B cell (primary cell): ENCODE data around the gene DHX30. TPM values are rescaled to one million over a fixed set of nuclear protein-coding genes. Genes with fewer than 3 reads are reported as not detected.

Experiments used
- ATAC-seq: fragments of 200-7000 bp; cut with Tn5 transposase; one replicate; pipeline ENCODE4 v1.10.0; 2021; ENCODE audit warnings: low read depth, mild to moderate bottlenecking, moderate number of reproducible peaks, moderate library complexity
- CTCF ChIA-PET: fragments of 350-600 bp; sonication (Branson Sonifier 250); formaldehyde crosslinking; loops from one replicate; lab custom pipeline; 2021; ENCODE audit warnings: antibody characterized with exemption, inconsistent platforms; lab: Charles Lee
- POLR2A ChIA-PET: fragments of 350-600 bp; sonication (Branson Sonifier 250); formaldehyde crosslinking; loops from one replicate; lab custom pipeline; 2021; ENCODE audit warnings: antibody characterized with exemption; lab: Charles Lee
- DNase-seq: peaks from one replicate; pipeline ENCODE4 v3.0.0; 2013
- H2AFZ ChIP-seq: 2 replicates; pipeline ENCODE4 v1.6.1; 2012; ENCODE audit warnings: mild to moderate bottlenecking, low read depth, low read length; ENCODE audit not compliant: insufficient read depth, poor library complexity, severe bottlenecking
- H3K27ac ChIP-seq, 2 donors: 1 replicate in 1 of 2; 2 replicates in 1 of 2; pipeline ENCODE4 v1.5.1; 2012 to 2013; ENCODE audit warnings: low read length in 2 of 2, mild to moderate bottlenecking in 2 of 2, moderate library complexity in 1 of 2
- H3K27me3 ChIP-seq, 4 experiments: fragments of 200-600 bp in 1 of 4; sonication (generic) in 1 of 4; replicated peaks in 1 of 4; 1 replicate in 2 of 4; 2 replicates in 2 of 4; pipeline versions ENCODE4 v1.6.1 to v1.7.0; 2013 to 2016; ENCODE audit warnings: low read length in 3 of 4, mild to moderate bottlenecking in 2 of 4, mixed read lengths in 1 of 4, moderate library complexity in 1 of 4; ENCODE audit not compliant: insufficient read depth in 4 of 4, control insufficient read depth in 3 of 4; ENCODE audit errors: control extremely low read depth in 1 of 4
- H3K36me3 ChIP-seq, 2 experiments: replicated peaks in 1 of 2; 1 replicate in 1 of 2; 2 replicates in 1 of 2; pipeline versions ENCODE4 v1.6.1 to v1.7.1; 2013; ENCODE audit warnings: low read length in 1 of 2; ENCODE audit not compliant: insufficient read depth in 2 of 2, control insufficient read depth in 1 of 2; ENCODE audit errors: control extremely low read depth in 1 of 2, extremely low read depth in 1 of 2
- H3K4me1 ChIP-seq, 2 donors: fragments of 200-600 bp in 1 of 2; sonication (generic) in 1 of 2; 1 replicate in 1 of 2; 2 replicates in 1 of 2; pipeline versions ENCODE4 v1.5.1 to v1.6.1; 2013 to 2017; ENCODE audit warnings: low read length in 2 of 2; ENCODE audit not compliant: control insufficient read depth in 2 of 2, insufficient read depth in 2 of 2
- H3K4me2 ChIP-seq: replicated peaks from 2 replicates; pipeline ENCODE3; 2012; ENCODE audit warnings: mild to moderate bottlenecking, low read depth, low read length; ENCODE audit not compliant: poor library complexity, severe bottlenecking
- H3K4me3 ChIP-seq, 5 experiments: fragments of 200-600 bp in 1 of 5; sonication (generic) in 1 of 5; 1 replicate in 3 of 5; 2 replicates in 2 of 5; pipeline versions ENCODE4 v1.5.1 to v1.7.0; 2011 to 2016; ENCODE audit warnings: low read length in 4 of 5, mild to moderate bottlenecking in 4 of 5, low read depth in 2 of 5, control low read depth in 1 of 5, moderate library complexity in 1 of 5; ENCODE audit not compliant: insufficient read depth in 1 of 5; ENCODE audit errors: control extremely low read depth in 1 of 5, extremely low read depth in 1 of 5
- H3K79me2 ChIP-seq: fragments of 200-600 bp; sonication (generic); one replicate; pipeline ENCODE4 v1.6.0; 2016; ENCODE audit warnings: low read length; ENCODE audit not compliant: control insufficient read depth, insufficient read depth
- H3K9ac ChIP-seq: fragments of 200-600 bp; sonication (generic); 2 replicates; pipeline ENCODE4 v1.6.1; 2017; ENCODE audit warnings: mild to moderate bottlenecking, low read length, moderate library complexity
- H3K9me3 ChIP-seq, 3 donors: one replicate each; pipeline versions ENCODE4 v1.6.1 to v1.7.1; 2013; ENCODE audit warnings: low read length in 2 of 3; ENCODE audit not compliant: control insufficient read depth in 2 of 3, insufficient read depth in 1 of 3; ENCODE audit errors: control extremely low read depth in 1 of 3
- H4K20me1 ChIP-seq: 2 replicates; pipeline ENCODE4 v1.6.0; 2012; ENCODE audit warnings: mild to moderate bottlenecking, low read length; ENCODE audit not compliant: insufficient read depth, control insufficient read depth, poor library complexity, severe bottlenecking
- H3K27ac Mint-ChIP-seq: one replicate; pipeline ENCODE4 v1.8.0; 2021; ENCODE audit warnings: mixed read lengths
- H3K27me3 Mint-ChIP-seq: one replicate; pipeline ENCODE4 v1.8.0; 2021; ENCODE audit warnings: mixed read lengths
- H3K4me1 Mint-ChIP-seq: one replicate; pipeline ENCODE4 v1.8.0; 2021; ENCODE audit warnings: mixed read lengths
- H3K4me3 Mint-ChIP-seq: one replicate; pipeline ENCODE4 v1.8.0; 2021; ENCODE audit warnings: mixed read lengths
- H3K9me3 Mint-ChIP-seq: one replicate; pipeline ENCODE4 v1.8.0; 2022; ENCODE audit warnings: mixed read lengths; ENCODE audit not compliant: insufficient read depth
- EZH2 ChIP-seq: IDR thresholded peaks from 2 replicates; pipeline ENCODE4 v1.6.1; 2012; ENCODE audit warnings: borderline replicate concordance, low read depth, mild to moderate bottlenecking, moderate library complexity, low read length; ENCODE audit not compliant: insufficient read depth, poor library complexity, severe bottlenecking
- WGBS: methylation state at CpG from one replicate; pipeline ENCODE4 v1.1.5; 2013; ENCODE audit warnings: missing lambda C conversion rate; ENCODE audit not compliant: insufficient coverage; 5-methylcytosine and 5-hydroxymethylcytosine counted together
- intact Hi-C: fragments of 100-400 bp; cut with micrococcal nuclease; formaldehyde crosslinking; loops from one replicate; pipeline ENCODE4 v1.10.0; 2022
- polyA plus RNA-seq: library from polyadenylated mRNA; depleted of rRNA; stranded (reverse); fragments of >200 nt; gene quantifications from 2 replicates; pipeline ENCODE4 v1.2.3, GENCODE V29; 2012
- total RNA-seq, 2 donors: library from RNA; stranded (reverse); fragments of 120-200 nt in 1 of 2; gene quantifications; 1 replicate in 1 of 2; 2 replicates in 1 of 2; pipeline versions ENCODE4 v1.2.3 to v1.2.4, GENCODE V29; 2013 to 2022
- TF ChIP-seq, protein P1 (sequence below): fragments of 200-600 bp; IDR thresholded peaks from one replicate; pipeline ENCODE4 v1.8.0; 2022; ENCODE audit warnings: antibody characterized with exemption, mild to moderate bottlenecking

Gene DHX30
- total and polyA plus RNA-seq, 2 donors (not counting 1 experiment from before 2014, with no cell fraction given) = 77.0 to 81.8 TPM

DNA sequence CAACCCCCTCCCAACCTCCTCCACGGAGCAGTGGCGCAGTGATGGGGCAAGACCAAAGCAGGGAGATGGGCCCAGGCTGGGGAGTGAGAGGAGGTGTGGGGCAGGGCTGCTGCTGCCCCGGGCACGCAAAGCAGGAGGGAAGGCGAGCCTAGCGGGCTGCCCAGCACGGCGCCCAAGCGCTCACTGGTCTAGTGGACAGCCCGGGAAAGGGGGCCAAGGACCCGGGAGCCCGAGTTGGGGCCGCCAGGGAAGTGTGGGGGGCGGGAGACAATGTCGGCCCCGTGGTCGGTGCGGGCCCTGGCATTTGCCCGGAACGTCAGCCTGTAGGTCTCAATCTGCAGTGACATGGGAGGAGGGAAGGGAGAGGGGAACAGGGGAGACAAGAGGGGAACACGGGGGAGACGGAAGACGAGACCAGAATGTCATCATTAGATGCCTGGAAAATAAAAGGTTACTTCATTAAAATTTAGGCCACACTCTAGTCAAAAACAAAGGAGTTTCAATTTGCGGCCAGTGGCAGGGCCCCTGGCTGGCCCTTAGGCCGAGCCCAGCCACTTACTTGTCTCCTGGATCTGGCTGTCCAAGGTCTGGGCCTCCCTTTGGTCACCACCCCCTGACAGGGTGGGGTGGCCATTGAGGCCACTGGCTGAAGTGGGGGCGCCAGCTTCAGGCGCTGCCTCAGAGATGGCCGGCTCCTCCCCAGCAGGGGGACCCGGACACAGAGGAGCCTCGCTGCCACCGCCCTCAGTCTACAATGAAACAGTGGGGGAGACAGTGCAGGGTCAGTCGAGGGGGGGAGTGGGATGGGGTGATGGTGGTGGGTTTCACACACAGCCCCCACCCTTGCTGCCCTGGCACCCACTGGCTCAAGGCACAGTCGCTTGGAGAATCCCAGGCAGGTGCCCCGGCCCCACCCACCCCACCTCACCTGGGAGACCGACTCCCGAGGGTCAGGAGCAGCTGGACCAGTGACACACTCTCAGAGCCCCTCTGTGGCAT lies 50.0 kb downstream of the DHX30 start:
- H3K27me3 Mint-ChIP-seq = no peaks in the 10 kb centered on the region
- ATAC-seq = no peak
- POLR2A ChIA-PET = interaction anchor here (0.5 kb wide), 1 partner anchor 28 kb away, joined by 4 read pairs; no protein-coding TSS in a partner anchor
- peaks cover 4 to 8% of the 10 kb centered on the region in 2 donors for H3K4me1 ChIP-seq
- H3K27ac Mint-ChIP-seq = no peak overlapping the region
- peaks cover 5% of the 10 kb centered on the region for H3K4me1 Mint-ChIP-seq
- no peak for TF ChIP-seq EZH2
- TF ChIP-seq, protein P1, sequence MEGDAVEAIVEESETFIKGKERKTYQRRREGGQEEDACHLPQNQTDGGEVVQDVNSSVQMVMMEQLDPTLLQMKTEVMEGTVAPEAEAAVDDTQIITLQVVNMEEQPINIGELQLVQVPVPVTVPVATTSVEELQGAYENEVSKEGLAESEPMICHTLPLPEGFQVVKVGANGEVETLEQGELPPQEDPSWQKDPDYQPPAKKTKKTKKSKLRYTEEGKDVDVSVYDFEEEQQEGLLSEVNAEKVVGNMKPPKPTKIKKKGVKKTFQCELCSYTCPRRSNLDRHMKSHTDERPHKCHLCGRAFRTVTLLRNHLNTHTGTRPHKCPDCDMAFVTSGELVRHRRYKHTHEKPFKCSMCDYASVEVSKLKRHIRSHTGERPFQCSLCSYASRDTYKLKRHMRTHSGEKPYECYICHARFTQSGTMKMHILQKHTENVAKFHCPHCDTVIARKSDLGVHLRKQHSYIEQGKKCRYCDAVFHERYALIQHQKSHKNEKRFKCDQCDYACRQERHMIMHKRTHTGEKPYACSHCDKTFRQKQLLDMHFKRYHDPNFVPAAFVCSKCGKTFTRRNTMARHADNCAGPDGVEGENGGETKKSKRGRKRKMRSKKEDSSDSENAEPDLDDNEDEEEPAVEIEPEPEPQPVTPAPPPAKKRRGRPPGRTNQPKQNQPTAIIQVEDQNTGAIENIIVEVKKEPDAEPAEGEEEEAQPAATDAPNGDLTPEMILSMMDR = no peak
- no peak overlapping the region for H3K9ac ChIP-seq
- intact Hi-C loops = no loop called here
- no peaks in the 10 kb centered on the region for H3K9me3 Mint-ChIP-seq
- no peak overlapping the region for H3K4me2 ChIP-seq
- CTCF ChIA-PET = no interaction called here
- H3K36me3 ChIP-seq = peaks cover 2 to 62% of the 10 kb centered on the region in 2 experiments
- no peaks in the 10 kb centered on the region for H3K9me3 ChIP-seq
- H3K4me3 Mint-ChIP-seq = no peak overlapping the region
- no peak for DNase-seq
- no peaks in the 10 kb centered on the region for H4K20me1 ChIP-seq
- H2AFZ ChIP-seq = no peak overlapping the region
- H3K27ac ChIP-seq = no peak overlapping the region
- 98% methylated on average over 25 of the region's 36 CpGs for WGBS
- no peaks in the 10 kb centered on the region for H3K27me3 ChIP-seq
- no peaks in the 10 kb centered on the region for H3K79me2 ChIP-seq
- H3K4me3 ChIP-seq = no peak overlapping the region

DNA sequence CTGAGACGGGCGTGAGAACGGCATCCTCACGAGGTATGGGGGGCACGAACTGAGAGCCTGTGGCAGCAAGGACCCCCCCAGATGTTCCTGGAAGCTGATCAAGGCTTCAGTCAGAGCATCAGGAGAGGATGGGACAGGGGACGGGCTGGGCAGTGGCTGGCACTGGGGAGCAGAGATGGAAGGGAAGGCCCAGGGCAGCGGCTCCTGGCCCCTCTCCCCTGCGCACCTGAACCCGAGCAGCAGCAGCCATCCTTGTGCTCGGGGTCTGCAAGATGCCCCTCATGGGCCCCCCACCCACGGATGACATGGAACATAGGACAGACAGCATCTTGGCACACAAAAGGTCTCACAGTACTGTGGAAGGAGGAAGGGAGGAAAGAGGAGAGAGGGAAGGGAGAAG lies 51.3 kb downstream of the DHX30 start:
- ChIA-PET POLR2A (no interaction called here), CTCF (no interaction called here)
- no peak overlapping the region for H3K4me2 ChIP-seq
- Mint-ChIP-seq H3K4me1 (peaks cover 5% of the 10 kb centered on the region), H3K9me3 (no peaks in the 10 kb centered on the region), H3K4me3 (no peak overlapping the region), H3K27ac (no peak overlapping the region), H3K27me3 (no peaks in the 10 kb centered on the region)
- H3K36me3 ChIP-seq = peaks cover 2 to 50% of the 10 kb centered on the region in 2 experiments
- TF ChIP-seq, protein P1 = no peak
- no peak for TF ChIP-seq EZH2
- no peaks in the 10 kb centered on the region for H3K27me3 ChIP-seq
- H2AFZ ChIP-seq = no peak overlapping the region
- no peak overlapping the region for H3K9ac ChIP-seq
- H3K9me3 ChIP-seq = no peaks in the 10 kb centered on the region
- H3K79me2 ChIP-seq = no peaks in the 10 kb centered on the region
- H3K27ac ChIP-seq = no peak overlapping the region
- ATAC-seq (no peak), DNase-seq (no peak)
- no peak overlapping the region for H3K4me3 ChIP-seq
- 98% methylated on average over 11 of the region's 11 CpGs for WGBS
- intact Hi-C loops = no loop called here
- H3K4me1 ChIP-seq = peaks cover 4 to 8% of the 10 kb centered on the region in 2 donors
- H4K20me1 ChIP-seq = no peaks in the 10 kb centered on the region
